ENCODE measurements around the gene NANOGP8. TPM values are rescaled to one million over a fixed set of nuclear protein-coding genes. Genes with fewer than 3 reads are reported as not detected.

Gene NANOGP8
- polyA plus RNA-seq, 1 donor (not counting 4 experiments of a cell fraction or from before 2014, with no cell fraction given): not detected

DNA sequence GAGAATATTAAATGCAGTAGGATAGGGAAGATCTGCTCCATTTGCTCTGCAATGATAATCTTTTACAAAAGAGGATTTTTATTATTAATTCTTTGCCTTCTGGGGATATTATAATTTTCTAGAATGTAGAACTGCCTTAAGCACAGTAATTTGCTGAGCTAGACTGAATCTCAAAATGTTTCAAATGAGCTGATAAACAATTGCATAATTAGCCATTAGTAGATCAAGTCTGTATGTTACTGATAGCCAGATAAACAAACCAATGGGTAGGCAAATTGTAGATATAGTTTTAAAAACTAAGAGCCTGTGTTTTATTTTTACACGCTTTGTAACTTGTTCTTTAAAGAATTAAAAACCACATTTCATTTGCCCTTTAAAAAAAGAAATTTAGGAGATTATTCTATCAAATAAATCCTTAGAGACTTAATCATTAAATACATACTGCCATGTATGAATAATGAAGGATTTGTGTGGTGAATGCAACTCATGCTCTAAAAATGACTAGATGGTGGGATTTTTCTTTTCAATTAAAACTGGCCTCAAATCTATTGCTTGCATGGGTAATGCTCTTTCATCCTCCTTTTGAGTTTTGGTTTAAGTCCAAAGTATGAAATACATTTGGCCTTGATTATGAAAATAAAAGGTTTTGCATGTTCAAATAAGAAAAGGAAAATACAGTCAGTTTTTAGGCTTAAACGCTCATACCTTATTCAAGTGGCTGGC lies 32.6 kb upstream of the NANOGP8 start:
- DNase-seq (ENCODE audit: low read depth, low spot score) (no peak), FAIRE-seq (no peak)
- Histone ChIP-seq H3K9me3 (ENCODE audit: control insufficient read depth, low read depth, low read length) (no peaks in the 10 kb centered on the region), H3K4me1 (ENCODE audit: control insufficient read depth, extremely low read depth, insufficient read depth, low read length) (no peaks in the 10 kb centered on the region), H3K4me3 (ENCODE audit: control insufficient read depth in 2 of 3, extremely low read depth in 1 of 3, insufficient read depth in 2 of 3, low read depth in 1 of 3, low read length in 3 of 3) (no peak overlapping the region), H3K4me2 (ENCODE audit: control insufficient read depth, extremely low read depth, insufficient read depth, low read depth, low read length) (no peak overlapping the region), H3K79me2 (ENCODE audit: control insufficient read depth, insufficient read depth, low read length) (no peaks in the 10 kb centered on the region), H3K36me3 (ENCODE audit: control insufficient read depth in 2 of 2, extremely low read depth in 1 of 2, insufficient read depth in 2 of 2, low read length in 2 of 2) (no peaks in the 10 kb centered on the region), H3K9me1 (ENCODE audit: control insufficient read depth, extremely low read depth, insufficient read depth, low read length) (no peaks in the 10 kb centered on the region), H3K9ac (ENCODE audit: control insufficient read depth, extremely low read depth, insufficient read depth, low read length) (no peak overlapping the region), H4K20me1 (ENCODE audit: control insufficient read depth, extremely low read depth, insufficient read depth, low read length) (no peaks in the 10 kb centered on the region), H3K27me3 (ENCODE audit: control insufficient read depth, extremely low read depth, insufficient read depth, low read length) (no peaks in the 10 kb centered on the region), H2AFZ (ENCODE audit: control insufficient read depth, low read length) (no peak overlapping the region), H3K27ac (ENCODE audit: control insufficient read depth, insufficient read depth, low read length) (no peak overlapping the region)
- dilution Hi-C loops (cut with MboI; ENCODE audit: extremely low pct_ligation_motif_present, low sequenced_read_pairs): no loop called here
- no peak for TF ChIP-seq EZH2 (IDR thresholded peaks at IDR 0.05; ENCODE audit: low read length)
- TF ChIP-seq, protein P1, sequence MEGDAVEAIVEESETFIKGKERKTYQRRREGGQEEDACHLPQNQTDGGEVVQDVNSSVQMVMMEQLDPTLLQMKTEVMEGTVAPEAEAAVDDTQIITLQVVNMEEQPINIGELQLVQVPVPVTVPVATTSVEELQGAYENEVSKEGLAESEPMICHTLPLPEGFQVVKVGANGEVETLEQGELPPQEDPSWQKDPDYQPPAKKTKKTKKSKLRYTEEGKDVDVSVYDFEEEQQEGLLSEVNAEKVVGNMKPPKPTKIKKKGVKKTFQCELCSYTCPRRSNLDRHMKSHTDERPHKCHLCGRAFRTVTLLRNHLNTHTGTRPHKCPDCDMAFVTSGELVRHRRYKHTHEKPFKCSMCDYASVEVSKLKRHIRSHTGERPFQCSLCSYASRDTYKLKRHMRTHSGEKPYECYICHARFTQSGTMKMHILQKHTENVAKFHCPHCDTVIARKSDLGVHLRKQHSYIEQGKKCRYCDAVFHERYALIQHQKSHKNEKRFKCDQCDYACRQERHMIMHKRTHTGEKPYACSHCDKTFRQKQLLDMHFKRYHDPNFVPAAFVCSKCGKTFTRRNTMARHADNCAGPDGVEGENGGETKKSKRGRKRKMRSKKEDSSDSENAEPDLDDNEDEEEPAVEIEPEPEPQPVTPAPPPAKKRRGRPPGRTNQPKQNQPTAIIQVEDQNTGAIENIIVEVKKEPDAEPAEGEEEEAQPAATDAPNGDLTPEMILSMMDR (optimal IDR thresholded peaks at IDR 0.05 in 1 of 3, IDR thresholded peaks at IDR 0.05 in 1 of 3, conservative IDR thresholded peaks at IDR 0.05 in 1 of 3; ENCODE audit: extremely low read depth in 1 of 3, insufficient read depth in 2 of 3, low read length in 3 of 3): no peak

DNA sequence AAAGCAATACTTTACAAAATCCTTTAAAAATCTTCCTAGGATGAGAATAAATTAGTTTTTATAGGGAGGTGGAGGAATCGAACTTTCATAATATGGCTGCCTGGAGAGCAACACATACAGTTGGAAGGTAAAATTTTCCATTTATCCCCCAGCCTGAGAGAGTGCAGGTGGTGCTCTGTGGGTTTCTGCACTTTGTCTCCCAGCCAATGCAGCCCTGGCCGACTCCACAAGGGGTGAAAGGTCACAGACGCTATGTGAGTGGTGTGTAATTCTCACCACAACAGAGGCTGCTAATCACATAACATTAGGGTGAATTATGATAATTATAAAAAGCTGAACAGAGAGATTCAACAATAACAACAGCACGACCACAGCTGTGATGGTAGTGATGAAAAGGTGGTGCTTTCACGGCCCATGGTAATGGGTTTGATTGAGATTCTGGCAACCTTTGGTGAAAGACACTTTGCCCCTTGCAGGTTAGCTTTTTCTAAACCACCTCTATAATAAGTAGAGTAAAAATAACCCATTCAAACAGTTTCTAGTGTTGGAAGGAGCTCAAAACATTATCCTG lies 30.1 kb upstream of the NANOGP8 start:
- Histone ChIP-seq H3K36me3 (ENCODE audit: control insufficient read depth in 2 of 2, extremely low read depth in 1 of 2, insufficient read depth in 2 of 2, low read length in 2 of 2) (no peaks in the 10 kb centered on the region), H3K9ac (ENCODE audit: control insufficient read depth, extremely low read depth, insufficient read depth, low read length) (no peak overlapping the region), H2AFZ (ENCODE audit: control insufficient read depth, low read length) (no peak overlapping the region), H3K27me3 (ENCODE audit: control insufficient read depth, extremely low read depth, insufficient read depth, low read length) (no peaks in the 10 kb centered on the region), H3K27ac (ENCODE audit: control insufficient read depth, insufficient read depth, low read length) (no peak overlapping the region), H3K79me2 (ENCODE audit: control insufficient read depth, insufficient read depth, low read length) (no peaks in the 10 kb centered on the region), H3K4me2 (ENCODE audit: control insufficient read depth, extremely low read depth, insufficient read depth, low read depth, low read length) (no peak overlapping the region), H3K9me1 (ENCODE audit: control insufficient read depth, extremely low read depth, insufficient read depth, low read length) (no peaks in the 10 kb centered on the region), H3K9me3 (ENCODE audit: control insufficient read depth, low read depth, low read length) (no peaks in the 10 kb centered on the region), H4K20me1 (ENCODE audit: control insufficient read depth, extremely low read depth, insufficient read depth, low read length) (no peaks in the 10 kb centered on the region), H3K4me3 (ENCODE audit: control insufficient read depth in 2 of 3, extremely low read depth in 1 of 3, insufficient read depth in 2 of 3, low read depth in 1 of 3, low read length in 3 of 3) (no peak overlapping the region), H3K4me1 (ENCODE audit: control insufficient read depth, extremely low read depth, insufficient read depth, low read length) (no peaks in the 10 kb centered on the region)
- TF ChIP-seq EZH2 (IDR thresholded peaks at IDR 0.05; ENCODE audit: low read length): no peak
- TF ChIP-seq, protein P1 (optimal IDR thresholded peaks at IDR 0.05 in 1 of 3, IDR thresholded peaks at IDR 0.05 in 1 of 3, conservative IDR thresholded peaks at IDR 0.05 in 1 of 3; ENCODE audit: extremely low read depth in 1 of 3, insufficient read depth in 2 of 3, low read length in 3 of 3): no peak
- dilution Hi-C loops (cut with MboI; ENCODE audit: extremely low pct_ligation_motif_present, low sequenced_read_pairs): no loop called here
- DNase-seq (ENCODE audit: low read depth, low spot score): no peak
- no peak for FAIRE-seq

Data from keratinocyte (primary cell).